ENCODE measurements around the gene NTSR2. TPM values are rescaled to one million over a fixed set of nuclear protein-coding genes. Genes with fewer than 3 reads are reported as not detected.

NTSR2 gene
- total and polyA plus RNA-seq, 2 of the 8 experiments (the other 6 are each of a cell fraction or from before 2014, with no cell fraction given), result 0.05 TPM; not detected in 1

- no peak for TF ChIP-seq CHD7 (IDR thresholded peaks at IDR 0.05; ENCODE audit: insufficient replicate concordance, low read length)
- TF ChIP-seq TAF1 (IDR thresholded peaks at IDR 0.05; ENCODE audit: low read depth, low read length), result no peak
Observed at GRCh38 chr2:11705063-11705462, 35.1 kb upstream of the NTSR2 start (continued).
